HEK293T (cell line): ENCODE data around the gene ZNF408.

Experiments
- CTCF ChIA-PET: fragments of 350-600 bp; formaldehyde crosslinking; extraction: SDS; loops from one replicate; lab custom pipeline; 2021; ENCODE audit warnings: antibody characterized with exemption, inconsistent platforms; lab: Yijun Ruan, JAX
- POLR2A ChIA-PET: fragments of 350-600 bp; formaldehyde crosslinking; extraction: SDS; loops from one replicate; lab custom pipeline; 2020; ENCODE audit warnings: antibody characterized with exemption, inconsistent platforms; lab: Yijun Ruan, JAX
- DNase-seq: peaks from one replicate; pipeline ENCODE4 v3.0.0; 2012; ENCODE audit warnings: mixed read lengths; ENCODE audit errors: extremely low spot score
- ARNT ChIP-seq: fragments of 450-650 bp; IDR thresholded peaks from 2 replicates; pipeline ENCODE4 v1.6.1; 2017; ENCODE audit warnings: mild to moderate bottlenecking
- BHLHE40 ChIP-seq: fragments of 450-650 bp; IDR thresholded peaks from 2 replicates; pipeline ENCODE4 v1.6.1; 2016; ENCODE audit warnings: mild to moderate bottlenecking, moderate library complexity, borderline replicate concordance
- CTBP1 ChIP-seq: fragments of 450-650 bp; IDR thresholded peaks from 2 replicates; pipeline ENCODE4 v1.6.1; 2016; ENCODE audit warnings: borderline replicate concordance
- ELF4 ChIP-seq: fragments of 450-650 bp; IDR thresholded peaks from 2 replicates; pipeline ENCODE4 v1.6.1; 2017; ENCODE audit warnings: antibody characterized with exemption
- FOXA1 ChIP-seq: fragments of 450-650 bp; IDR thresholded peaks from 2 replicates; pipeline ENCODE4 v1.6.1; 2016; ENCODE audit warnings: mild to moderate bottlenecking
- FOXK2 ChIP-seq: fragments of 450-650 bp; IDR thresholded peaks from 2 replicates; pipeline ENCODE4 v1.6.1; 2016; ENCODE audit warnings: mild to moderate bottlenecking
- FOXM1 ChIP-seq: fragments of 450-650 bp; IDR thresholded peaks from 2 replicates; pipeline ENCODE4 v1.6.1; 2017; ENCODE audit warnings: mild to moderate bottlenecking, borderline replicate concordance
- HDGF ChIP-seq: fragments of 450-650 bp; IDR thresholded peaks from 2 replicates; pipeline ENCODE4 v1.6.1; 2017; ENCODE audit warnings: antibody characterized with exemption, borderline replicate concordance
- L3MBTL2 ChIP-seq: fragments of 450-650 bp; conservative IDR thresholded peaks from 2 replicates; pipeline ENCODE4 v1.6.1; 2016; ENCODE audit warnings: mild to moderate bottlenecking
- LEF1 ChIP-seq: fragments of 450-650 bp; IDR thresholded peaks from 2 replicates; pipeline ENCODE4 v1.6.1; 2017; ENCODE audit warnings: mild to moderate bottlenecking, borderline replicate concordance
- NFRKB ChIP-seq: fragments of 450-650 bp; IDR thresholded peaks from 2 replicates; pipeline ENCODE4 v1.6.1; 2016; ENCODE audit warnings: mild to moderate bottlenecking, moderate library complexity
- PKNOX1 ChIP-seq: fragments of 450-650 bp; IDR thresholded peaks from 2 replicates; pipeline ENCODE4 v1.6.1; 2016
- SP1 ChIP-seq: fragments of 450-650 bp; IDR thresholded peaks from 2 replicates; pipeline ENCODE4 v1.6.1; 2017
- SUZ12 ChIP-seq: fragments of 450-650 bp; IDR thresholded peaks from 2 replicates; pipeline ENCODE4 v1.6.1; 2016; ENCODE audit warnings: mild to moderate bottlenecking
- TARDBP ChIP-seq: fragments of 450-650 bp; IDR thresholded peaks from 2 replicates; pipeline ENCODE4 v1.6.1; 2016
- ZNF384 ChIP-seq: fragments of 450-650 bp; IDR thresholded peaks from 2 replicates; pipeline ENCODE4 v1.6.1; 2016

Gene ZNF408

GRCh38 chr11:46700241-46701077, at the start of gene ZNF408, which contains the start of gene ARHGAP1:
TSS of gene ZNF408 (plus strand) at chr11:46701031. CDS start at chr11:46701048, 17 bp downstream.
TSS of gene ARHGAP1 (minus strand) at chr11:46700619. CDS start at chr11:46696107, 4,512 bp downstream.
- ChIA-PET POLR2A (interaction anchor here (0.7 to 2.6 kb wide), 12 partner anchors 9 to 236 kb away, joined by 3 to 8 read pairs (median 4); partner anchors contain the start of genes AMBRA1, CSTPP1 and F2), CTCF (interaction anchor here (0.6 to 0.8 kb wide), 4 partner anchors 14 to 41 kb away, joined by 3 to 4 read pairs (median 3); no protein-coding TSS in a partner anchor)
- peak; percentile 51; the same call in 1 of the 2 replicates for TF ChIP-seq L3MBTL2
- peak; percentile 91 for TF ChIP-seq PKNOX1
- TF ChIP-seq BHLHE40 = no peak
- peak; percentile 95 for TF ChIP-seq CTBP1
- no peak for TF ChIP-seq FOXM1
- TF ChIP-seq FOXK2 = peak; percentile 79; the same call in 1 of the 2 replicates
- no peak for TF ChIP-seq ARNT
- no peak for TF ChIP-seq LEF1
- TF ChIP-seq FOXA1 = no peak
- 0 out of 2 replicates have a peak, but pooled peaks have one; percentile 35 for TF ChIP-seq ZNF384
- TF ChIP-seq SP1 = no peak
- no peak for TF ChIP-seq HDGF
- no peak for TF ChIP-seq SUZ12
- no peak for TF ChIP-seq TARDBP
- peak; percentile 80 for TF ChIP-seq NFRKB
- peak; percentile 66 for TF ChIP-seq ELF4
- DNase-seq = peak; percentile 98

- ChIA-PET CTCF (no interaction called here), POLR2A (no interaction called here)
- TF ChIP-seq ARNT = no peak
- no peak for TF ChIP-seq SUZ12
- TF ChIP-seq ZNF384 = no peak
- TF ChIP-seq L3MBTL2 = no peak
- no peak for TF ChIP-seq FOXK2
- no peak for TF ChIP-seq NFRKB
- no peak for TF ChIP-seq LEF1
- TF ChIP-seq PKNOX1 = no peak
- TF ChIP-seq BHLHE40 = no peak
- TF ChIP-seq FOXM1 = no peak
- TF ChIP-seq SP1 = no peak
- TF ChIP-seq TARDBP = no peak
- no peak for DNase-seq
These were observed 45.2 kb upstream of the ZNF408 start for GRCh38 chr11:46655631-46656030.

- ChIA-PET POLR2A (no interaction called here), CTCF (no interaction called here)
- TF ChIP-seq SP1 = no peak
- TF ChIP-seq CTBP1 = no peak
- TF ChIP-seq FOXK2 = no peak
- TF ChIP-seq ARNT = no peak
- no peak for TF ChIP-seq ZNF384
- TF ChIP-seq BHLHE40 = no peak
- TF ChIP-seq FOXA1 = no peak
- no peak for TF ChIP-seq FOXM1
- no peak for TF ChIP-seq PKNOX1
- TF ChIP-seq HDGF = no peak
- no peak for TF ChIP-seq LEF1
- no peak for TF ChIP-seq NFRKB
- no peak for TF ChIP-seq TARDBP
- no peak for TF ChIP-seq SUZ12
- no peak for TF ChIP-seq L3MBTL2
- no peak for TF ChIP-seq ELF4
- no peak for DNase-seq
These were observed 43.6 kb upstream of the ZNF408 start for GRCh38 chr11:46657186-46657585.

GRCh38 chr11:46658259-46658658, 42.6 kb upstream of the ZNF408 start:
- no peak for DNase-seq
- ChIA-PET CTCF (no interaction called here), POLR2A (no interaction called here)

GRCh38 chr11:46659908-46660307, 40.9 kb upstream of the ZNF408 start:
- no peak for TF ChIP-seq CTBP1
- no peak for TF ChIP-seq LEF1
- no peak for TF ChIP-seq ZNF384
- TF ChIP-seq SP1 = no peak
- no peak for TF ChIP-seq L3MBTL2
- TF ChIP-seq BHLHE40 = no peak
- no peak for TF ChIP-seq SUZ12
- no peak for TF ChIP-seq ARNT
- TF ChIP-seq TARDBP = no peak
- no peak for TF ChIP-seq FOXK2
- TF ChIP-seq HDGF = no peak
- no peak for TF ChIP-seq FOXA1
- TF ChIP-seq NFRKB = no peak
- TF ChIP-seq FOXM1 = no peak
- no peak for TF ChIP-seq PKNOX1
- no peak for TF ChIP-seq ELF4
- no peak for DNase-seq
- POLR2A ChIA-PET = interaction anchor here (0.6 kb wide), 1 partner anchor 591 kb away, joined by 3 read pairs; no protein-coding TSS in a partner anchor
- CTCF ChIA-PET = interaction anchor here (1.1 kb wide), 1 partner anchor 41 kb away, joined by 4 read pairs; the partner anchor contains the start of gene ZNF408

More at GRCh38 chr11:46658259-46658658, 42.6 kb upstream of the ZNF408 start:
- no peak for TF ChIP-seq SP1
- TF ChIP-seq LEF1 = no peak
- TF ChIP-seq BHLHE40 = no peak
- no peak for TF ChIP-seq ZNF384
- TF ChIP-seq PKNOX1 = no peak
